Gastroesophageal sphincter (tissue), 3 donors: ENCODE data around the gene SNX13.

Experiments used
- CTCF ChIP-seq, 4 experiments: fragments of 200-600 bp in 2 of 4; fragments of 450-650 bp in 2 of 4; sonication (generic) in 1 of 4; IDR thresholded peaks; one replicate each; pipeline ENCODE4 v1.5.1; 2017 to 2019; ENCODE audit warnings: antibody characterized with exemption in 4 of 4, mild to moderate bottlenecking in 2 of 4, moderate library complexity in 2 of 4
- EP300 ChIP-seq: sonication (generic); formaldehyde crosslinking; IDR thresholded peaks from one replicate; pipeline ENCODE4 v1.6.1; 2017; ENCODE audit warnings: antibody characterized with exemption, mild to moderate bottlenecking
- POLR2A ChIP-seq, 2 donors: fragments of 450-650 bp; IDR thresholded peaks; one replicate each; pipeline ENCODE4 v1.6.1; 2017; ENCODE audit warnings: antibody characterized with exemption in 2 of 2, mild to moderate bottlenecking in 2 of 2, moderate library complexity in 1 of 2
- POLR2AphosphoS5 ChIP-seq: sonication (generic); formaldehyde crosslinking; IDR thresholded peaks from one replicate; pipeline ENCODE4 v1.6.1; 2017; ENCODE audit warnings: antibody characterized with exemption

GRCh38 chr7:17774248-17774647 is 166.0 kb downstream of the SNX13 start:
- TF ChIP-seq CTCF (IDR thresholded peaks at IDR 0.05) (no peak), POLR2AphosphoS5 (no peak), POLR2A (IDR thresholded peaks at IDR 0.05) (no peak), EP300 (no peak)
